GM18873 (cell line): ENCODE measurements around the gene NKX2-1.

Experiments
- ATAC-seq: cut with Tn5 transposase; IDR thresholded peaks from one replicate; pipeline ENCODE4 v1.9.1; 2021; ENCODE audit warnings: mild to moderate bottlenecking, moderate library complexity, moderate number of reproducible peaks; ENCODE audit not compliant: unreplicated experiment, low FRiP score

Gene NKX2-1

DNA sequence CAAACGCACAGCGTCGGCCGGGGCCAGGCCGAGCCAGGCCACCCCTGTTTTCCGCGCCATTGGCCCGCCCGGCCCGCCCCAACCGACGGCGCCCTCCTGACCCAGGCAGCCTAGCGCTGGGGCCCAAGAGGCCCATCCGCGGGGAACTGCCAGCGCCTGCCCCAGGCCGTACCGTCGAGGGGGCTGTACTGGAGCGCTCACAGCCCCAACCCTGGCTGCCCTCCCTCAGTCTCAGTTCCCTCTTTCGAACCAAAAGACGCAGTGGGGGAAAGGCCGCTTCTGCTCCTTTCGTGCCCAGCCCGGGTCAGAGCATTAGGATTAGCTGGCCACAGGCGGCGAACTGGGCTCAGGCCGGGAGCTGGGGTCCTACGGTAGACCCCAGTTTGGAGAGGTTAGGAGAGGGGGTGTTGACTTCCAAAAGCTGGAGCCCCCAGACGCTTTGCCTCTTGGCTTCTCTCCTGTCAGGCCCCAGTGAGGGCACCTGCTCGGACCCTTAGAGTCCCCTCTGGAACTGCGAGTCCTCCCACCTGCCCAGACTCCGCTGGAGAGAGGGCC lies 1.9 kb downstream of the NKX2-1 start:
- ATAC-seq, result no peak

DNA sequence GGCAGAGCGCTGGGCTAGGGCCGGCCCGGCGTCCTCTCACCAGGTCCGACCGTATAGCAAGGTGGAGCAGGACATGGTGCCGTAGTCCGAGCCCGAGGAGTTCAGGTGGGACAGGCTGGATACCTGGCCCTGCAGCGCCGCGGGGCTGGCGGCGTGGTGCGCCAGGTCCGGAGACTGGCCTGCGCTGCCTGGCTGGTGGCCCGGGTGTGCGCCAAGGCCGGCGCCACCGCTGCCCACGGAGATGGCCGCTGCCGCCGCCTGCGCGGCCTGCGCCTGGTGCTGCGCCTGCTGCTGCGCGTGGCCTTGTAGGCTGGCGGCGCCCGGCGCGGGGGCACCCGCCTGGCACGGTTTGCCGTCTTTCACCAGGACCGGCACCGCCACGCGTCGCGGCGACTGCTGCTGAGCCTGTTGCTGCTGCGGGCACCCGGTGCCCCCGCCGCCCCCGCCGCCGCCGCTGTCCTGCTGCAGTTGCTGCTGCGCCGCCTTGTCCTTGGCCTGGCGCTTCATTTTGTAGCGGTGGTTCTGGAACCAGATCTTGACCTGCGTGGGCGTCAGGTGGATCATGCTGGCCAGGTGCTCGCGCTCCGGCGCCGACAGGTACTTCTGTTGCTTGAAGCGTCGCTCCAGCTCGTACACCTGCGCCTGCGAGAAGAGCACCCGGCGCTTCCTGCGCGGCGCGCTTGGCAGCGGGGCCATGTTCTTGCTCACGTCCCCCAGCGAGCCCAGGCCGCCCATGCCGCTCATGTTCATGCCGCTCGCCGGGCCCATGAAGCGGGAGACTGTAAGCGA lies 2.6 kb downstream of the NKX2-1 start:
- ATAC-seq, result no peak

DNA sequence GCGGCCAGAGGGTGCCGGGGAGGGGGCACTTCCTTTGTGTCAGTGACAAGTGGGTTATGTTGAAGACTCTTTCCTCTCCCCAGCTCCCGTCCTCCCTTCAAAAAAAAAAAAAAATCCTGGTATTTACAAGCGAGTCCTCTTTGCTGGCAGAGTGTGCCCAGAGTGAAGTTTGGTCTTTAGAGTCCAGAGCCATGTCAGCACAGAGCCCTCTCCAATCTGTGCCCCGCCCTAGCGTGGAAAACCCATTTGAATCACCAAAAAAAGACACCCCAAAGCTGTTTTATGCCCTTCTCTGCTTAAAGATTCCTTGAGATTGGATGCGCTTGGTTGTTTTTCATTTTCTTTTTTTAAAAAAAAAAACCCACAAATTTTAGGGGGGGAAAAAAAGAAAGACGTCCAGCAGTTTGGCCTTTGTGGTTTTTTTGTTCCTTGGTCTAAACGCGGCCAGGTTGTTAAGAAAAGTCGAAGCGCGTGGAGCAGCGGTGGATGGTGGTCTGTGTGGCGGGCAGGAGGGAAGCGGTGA lies 3.3 kb downstream of the NKX2-1 start:
- ATAC-seq, result no peak

DNA sequence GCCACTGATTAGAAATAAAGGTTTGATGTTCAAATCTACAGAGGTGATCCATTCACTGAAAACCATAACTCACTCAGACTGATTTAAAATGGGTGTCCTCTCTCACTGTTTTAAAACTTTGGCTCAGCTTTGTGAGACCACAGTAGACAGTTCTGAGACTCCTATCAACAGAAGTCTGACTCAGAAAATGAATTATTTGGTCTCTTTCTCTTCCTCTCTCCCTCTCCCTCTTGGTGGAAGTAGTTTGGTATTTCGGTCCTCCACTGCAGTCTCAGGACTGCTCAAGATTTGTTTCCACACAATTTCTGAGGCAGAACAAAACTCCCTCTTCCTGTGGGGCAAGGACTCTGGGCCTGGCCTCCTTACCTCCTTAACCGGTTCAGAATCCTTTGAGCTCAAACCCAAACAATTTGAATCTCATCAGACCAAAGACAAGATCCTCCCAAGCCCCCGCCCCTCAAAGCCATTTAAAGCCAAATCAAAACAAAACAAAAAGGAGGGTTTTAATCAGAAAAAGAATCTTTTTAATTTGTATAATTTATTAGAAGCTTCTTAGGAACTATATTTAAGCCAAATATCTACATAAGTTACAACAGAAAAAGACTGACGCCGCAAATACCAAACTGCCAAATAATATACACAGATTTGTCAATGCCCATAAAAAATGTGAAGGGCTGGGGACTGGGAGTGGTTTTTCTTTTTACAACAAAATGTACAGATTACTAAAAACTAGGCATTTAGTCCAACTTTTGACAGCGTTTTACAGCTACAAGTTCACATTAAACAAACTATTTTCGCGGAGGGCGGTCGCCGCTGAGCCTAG lies 3.9 kb downstream of the NKX2-1 start:
- ATAC-seq, result no peak

GRCh38 chr14:36515105-36515593 lies 4.9 kb downstream of the NKX2-1 start:
- ATAC-seq, result no peak

- ATAC-seq, result no peak
Measured at GRCh38 chr14:36514278-36515104, 5.5 kb downstream of the NKX2-1 start.

- no peak for ATAC-seq
Measured at GRCh38 chr14:36513451-36514277, 6.4 kb downstream of the NKX2-1 start.

DNA sequence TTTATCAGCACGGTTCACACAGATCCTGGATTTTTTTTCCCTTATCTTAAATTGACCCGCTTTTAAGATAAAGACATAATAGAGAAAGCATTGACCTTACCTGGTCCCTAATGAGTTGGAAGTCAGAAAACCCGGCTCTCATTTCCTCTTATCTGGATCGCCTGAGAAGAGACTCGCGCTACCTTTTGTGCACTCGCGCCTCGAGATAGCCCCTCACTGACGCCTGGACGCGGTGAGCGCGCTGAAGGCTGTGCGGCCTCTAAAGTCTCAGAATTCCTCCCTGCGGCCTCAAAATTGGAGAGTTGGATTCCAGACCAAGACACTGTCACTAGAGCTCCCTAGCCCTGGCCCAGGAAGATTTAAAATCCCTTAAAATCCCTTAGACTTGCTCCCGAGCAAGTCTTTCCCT lies 7.0 kb downstream of the NKX2-1 start:
- ATAC-seq, result no peak

DNA sequence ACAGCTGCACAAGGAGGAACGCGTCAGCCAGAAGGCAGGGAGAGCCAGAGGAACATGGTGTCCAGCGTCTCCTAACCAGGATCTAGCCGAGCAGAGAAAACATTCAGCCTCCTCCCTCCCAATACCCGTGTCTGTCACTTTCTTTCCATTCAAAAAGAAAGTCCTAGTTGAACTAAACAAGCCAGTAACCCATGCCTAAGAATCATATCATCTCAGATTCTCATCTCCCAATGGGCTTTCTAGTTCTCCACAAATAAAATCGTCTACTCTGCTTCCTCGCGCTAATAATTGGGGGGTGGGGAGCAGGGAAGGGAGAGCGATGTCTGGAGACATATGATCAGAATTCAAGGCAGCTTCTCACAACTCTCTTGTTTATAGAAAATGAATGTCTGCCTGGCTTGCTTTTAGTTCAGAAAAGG lies 7.4 kb downstream of the NKX2-1 start:
- ATAC-seq, result no peak

GRCh38 chr14:36511981-36512584 lies 7.9 kb downstream of the NKX2-1 start:
- ATAC-seq, result no peak

- ATAC-seq, result no peak
Measured at GRCh38 chr14:36510874-36511273, 9.2 kb downstream of the NKX2-1 start.

DNA sequence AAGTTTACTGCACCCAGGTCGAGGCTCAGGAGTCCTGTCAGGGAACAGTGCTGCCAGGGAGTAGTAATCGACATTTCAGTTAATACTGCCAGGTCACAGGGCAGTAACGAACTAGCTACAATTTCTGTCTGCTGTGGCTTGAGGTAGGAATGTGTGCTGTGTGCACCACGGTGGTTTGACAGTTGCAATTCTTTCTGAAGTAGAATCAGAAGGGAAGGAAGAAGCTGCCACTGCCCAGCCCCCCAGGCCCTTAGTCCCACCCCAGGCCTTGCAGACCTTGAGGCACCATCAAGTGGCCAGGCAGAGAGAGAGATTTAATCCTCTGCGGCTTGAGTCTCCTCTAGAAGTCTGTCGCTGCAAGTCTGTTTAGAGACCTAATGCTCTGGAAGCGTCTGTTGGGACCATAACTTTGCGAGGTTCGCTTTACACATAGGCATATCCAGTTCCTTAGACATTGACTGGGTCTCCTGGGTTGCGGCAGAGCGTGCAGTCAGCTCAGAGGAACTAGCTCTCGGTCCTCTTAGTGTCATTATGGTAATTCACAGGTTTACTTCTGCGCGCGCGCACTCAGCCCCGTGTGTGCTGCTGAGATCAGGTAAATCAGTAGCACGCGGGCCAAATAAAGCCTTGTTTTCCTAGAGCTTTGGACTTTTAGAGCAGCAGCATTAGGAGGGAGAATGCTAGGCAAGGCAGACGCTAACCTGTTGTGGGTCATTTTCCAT lies 9.8 kb downstream of the NKX2-1 start:
- no peak for ATAC-seq

GRCh38 chr14:36509069-36509917 lies 10.7 kb downstream of the NKX2-1 start:
- no peak for ATAC-seq

GRCh38 chr14:36508418-36509068 lies 11.5 kb downstream of the NKX2-1 start:
- no peak for ATAC-seq

- ATAC-seq, result no peak
Measured at GRCh38 chr14:36507847-36508417, 12.1 kb downstream of the NKX2-1 start.
